GM18520 (cell line): Measurements from ENCODE around the gene CD74.

Experiments used
- ATAC-seq: cut with Tn5 transposase; IDR thresholded peaks from one replicate; pipeline ENCODE4 v1.9.1; 2021; ENCODE audit not compliant: unreplicated experiment

CD74 gene

DNA sequence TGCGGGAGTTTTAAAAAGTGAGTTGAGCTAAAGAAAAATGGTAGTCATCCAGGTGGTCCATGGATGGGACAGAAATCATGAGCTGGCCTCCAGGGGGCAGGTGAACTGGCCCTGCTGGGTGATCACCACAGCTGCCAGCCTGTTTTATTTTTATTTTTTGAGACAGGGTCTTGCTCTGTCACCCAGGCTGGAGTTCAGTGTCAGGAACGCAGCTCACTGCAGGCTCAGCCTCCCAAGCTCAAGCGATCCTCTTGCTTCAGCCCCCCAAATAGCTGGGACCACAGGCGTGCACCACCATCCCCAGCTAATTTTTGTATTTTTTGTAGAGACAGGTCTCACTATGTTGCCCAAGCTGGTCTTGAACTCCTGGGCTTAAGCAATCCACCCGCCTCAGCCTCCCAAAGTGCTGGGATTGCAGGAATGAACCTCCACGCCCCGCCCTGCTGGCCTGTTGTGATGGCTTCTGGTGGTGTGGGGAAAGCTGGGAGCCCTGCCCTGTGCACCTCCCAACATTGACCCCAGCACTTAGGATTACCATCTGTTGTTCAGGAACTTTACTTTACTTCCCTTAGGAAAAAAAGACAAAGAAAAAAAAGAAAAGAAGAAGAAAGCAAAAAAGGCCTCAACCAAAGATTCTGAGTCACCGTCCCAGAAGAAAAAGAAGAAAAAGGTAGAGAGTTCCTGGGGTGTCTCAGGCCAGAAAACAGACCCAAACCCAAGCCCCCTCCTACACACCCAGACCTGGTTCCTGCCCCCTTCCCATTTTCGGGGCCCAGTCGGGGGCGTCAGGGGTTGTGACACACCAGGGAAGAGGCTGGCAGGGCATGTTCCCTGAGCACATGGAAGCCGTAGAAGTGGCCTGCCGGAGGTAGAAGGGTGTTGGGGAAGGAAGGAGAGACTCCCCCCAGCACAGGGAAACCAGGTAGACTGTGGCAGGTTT lies 14.7 kb downstream of the CD74 start:
- no peak for ATAC-seq

DNA sequence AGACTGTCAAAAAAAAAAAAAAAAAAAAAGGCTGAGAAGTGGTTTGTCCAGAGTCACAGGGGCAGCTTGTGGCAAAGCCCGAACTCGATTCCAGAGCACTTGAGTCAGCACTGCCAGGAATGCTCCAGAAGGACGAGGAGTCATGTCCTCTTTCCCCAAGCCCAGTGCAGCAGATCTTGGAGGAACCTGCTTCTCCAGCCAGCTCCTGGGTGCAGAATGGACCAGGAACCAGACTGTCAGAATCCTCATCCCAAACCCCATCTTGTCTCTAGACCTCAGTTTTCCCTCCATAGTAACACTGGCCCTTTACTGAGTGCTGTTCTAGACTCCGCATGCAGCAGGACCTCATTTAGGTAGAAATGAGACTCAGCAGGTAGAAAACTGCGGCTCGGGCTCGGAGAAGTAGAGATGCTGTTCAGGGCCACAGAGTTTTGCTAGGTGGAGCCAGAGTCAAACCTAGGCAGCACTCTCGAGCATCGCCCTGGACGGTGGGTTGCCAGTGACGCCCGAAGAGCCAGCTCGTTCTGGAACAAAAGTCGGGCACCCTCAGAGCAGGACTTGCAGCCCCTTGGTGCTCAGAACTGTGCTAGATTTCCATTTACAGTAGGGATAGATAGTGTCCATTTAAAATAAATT lies 15.4 kb downstream of the CD74 start:
- no peak for ATAC-seq

DNA sequence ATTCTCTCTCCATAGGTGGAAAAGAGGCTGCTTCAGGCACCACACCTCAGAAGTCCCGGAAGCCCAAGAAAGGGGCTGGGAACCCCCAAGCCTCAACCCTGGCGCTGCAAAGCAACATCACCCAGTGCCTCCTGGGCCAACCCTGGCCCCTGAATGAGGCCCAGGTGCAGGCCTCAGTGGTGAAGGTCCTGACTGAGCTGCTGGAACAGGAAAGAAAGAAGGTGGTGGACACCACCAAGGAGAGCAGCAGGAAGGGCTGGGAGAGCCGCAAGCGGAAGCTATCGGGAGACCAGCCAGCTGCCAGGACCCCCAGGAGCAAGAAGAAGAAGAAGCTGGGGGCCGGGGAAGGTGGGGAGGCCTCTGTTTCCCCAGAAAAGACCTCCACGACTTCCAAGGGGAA lies 16.4 kb downstream of the CD74 start:
- no peak for ATAC-seq

DNA sequence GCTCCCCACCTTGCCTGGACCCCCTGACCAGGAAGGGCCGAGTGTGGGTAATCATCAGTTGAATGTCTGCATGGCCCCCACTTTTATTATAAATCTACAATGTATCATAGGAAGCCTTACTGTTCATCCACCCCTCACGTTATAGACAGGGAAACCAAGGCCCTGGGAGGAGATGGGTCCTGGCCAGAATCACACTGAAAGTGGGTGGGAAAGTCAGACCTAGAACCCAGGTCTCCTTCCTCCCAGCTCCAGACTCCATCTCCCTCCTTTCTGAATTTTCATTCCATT lies 17.1 kb downstream of the CD74 start:
- ATAC-seq: no peak

DNA sequence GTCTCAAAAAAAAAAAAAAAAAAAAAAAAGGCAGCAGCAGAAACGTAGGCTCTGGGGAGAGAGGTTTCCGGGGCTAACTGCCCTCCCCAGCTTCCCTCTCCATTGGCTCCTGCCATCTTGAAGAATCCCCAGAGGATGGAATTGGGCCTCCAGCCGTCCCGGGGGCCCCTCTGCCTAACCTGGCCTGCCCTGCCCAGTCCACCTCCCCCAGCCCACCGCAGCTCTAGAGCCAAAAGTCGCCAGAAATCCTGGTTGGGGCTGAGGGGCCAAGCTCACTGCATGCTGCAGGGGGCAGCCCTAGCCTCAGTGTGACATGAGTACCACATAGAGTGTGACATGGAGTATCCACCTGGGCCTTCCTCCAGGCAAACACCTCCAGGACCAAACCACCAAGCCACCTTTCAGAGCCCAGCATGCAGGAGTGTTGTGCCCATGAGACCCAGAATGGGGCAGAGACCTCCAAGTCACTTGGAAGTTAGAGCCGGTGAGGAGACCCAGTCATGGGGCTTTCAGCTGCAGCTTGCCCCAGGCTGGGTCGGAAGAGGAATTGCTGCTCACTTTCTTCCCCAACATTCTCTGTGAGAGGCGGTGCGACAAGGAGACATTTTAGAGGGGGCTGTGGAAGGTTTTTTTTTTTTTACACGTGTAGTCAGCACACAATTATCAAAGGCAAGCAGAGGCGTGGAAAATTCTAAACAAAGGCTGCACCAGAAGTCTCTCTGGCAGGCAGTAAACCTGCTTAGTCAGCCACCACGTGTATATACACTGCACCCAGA lies 17.6 kb downstream of the CD74 start:
- ATAC-seq: no peak

DNA sequence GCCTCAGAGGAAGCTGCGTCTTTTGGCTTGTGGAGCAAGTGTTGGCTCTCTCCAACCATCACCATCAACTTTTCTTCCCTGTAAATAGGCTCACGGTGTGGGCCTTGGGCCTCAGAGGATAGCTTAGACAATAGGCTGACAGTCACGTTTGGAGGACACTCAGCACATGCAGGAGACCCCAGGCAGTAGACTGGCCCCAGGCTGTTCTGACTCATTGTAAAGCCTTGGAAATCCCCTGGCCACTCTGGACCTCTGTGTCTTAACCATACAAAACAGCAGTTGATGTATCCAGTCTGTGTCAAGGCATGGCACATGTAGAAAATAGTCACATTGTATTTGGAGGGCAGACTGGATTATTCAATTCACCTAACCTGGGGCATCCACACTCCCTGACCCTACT lies 18.6 kb downstream of the CD74 start:
- peak; percentile 59 for ATAC-seq

DNA sequence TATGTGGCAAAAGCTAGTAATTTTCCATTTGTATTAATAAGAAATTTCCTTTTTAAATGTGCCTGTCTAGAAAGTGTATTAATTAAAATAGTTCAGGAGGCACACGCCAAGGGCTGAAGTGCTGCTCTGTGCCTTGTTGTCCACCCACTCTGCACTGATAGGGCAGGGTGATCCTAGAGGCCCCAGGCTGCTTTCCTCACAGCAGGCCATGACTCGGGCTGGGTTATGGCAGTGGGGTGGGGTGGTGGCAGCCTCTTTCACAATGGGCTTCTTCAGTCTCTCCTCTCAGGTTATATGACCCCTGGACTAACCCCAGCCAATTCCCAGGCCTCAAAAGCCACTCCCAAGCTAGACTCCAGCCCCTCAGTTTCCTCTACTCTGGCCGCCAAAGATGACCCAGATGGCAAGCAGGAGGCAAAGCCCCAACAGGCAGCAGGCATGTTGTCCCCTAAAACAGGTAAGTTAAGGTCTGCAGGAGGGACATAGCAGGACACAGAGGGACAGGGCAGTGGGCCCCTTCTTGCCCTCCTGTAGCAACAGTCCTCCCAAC lies 19.5 kb downstream of the CD74 start:
- ATAC-seq: no peak

DNA sequence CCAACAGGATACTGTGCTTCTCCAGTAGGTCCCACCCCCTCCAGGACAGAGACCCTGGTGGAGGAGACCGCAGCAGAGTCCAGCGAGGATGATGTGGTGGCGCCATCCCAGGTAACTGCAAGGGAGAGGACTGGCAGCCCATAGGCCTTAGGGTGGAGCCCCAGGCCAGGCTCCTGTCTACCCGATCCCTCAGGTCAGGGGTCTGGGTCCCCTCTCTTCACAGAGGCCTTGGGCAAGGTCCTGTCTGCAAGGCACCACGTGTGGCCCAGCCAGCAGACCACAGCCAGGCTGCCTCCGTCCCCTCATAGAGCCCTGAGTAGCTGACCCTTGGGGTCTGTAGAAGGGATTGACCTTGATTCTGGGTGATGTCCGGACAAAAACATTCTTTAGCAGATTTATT lies 20.0 kb downstream of the CD74 start:
- ATAC-seq: no peak

DNA sequence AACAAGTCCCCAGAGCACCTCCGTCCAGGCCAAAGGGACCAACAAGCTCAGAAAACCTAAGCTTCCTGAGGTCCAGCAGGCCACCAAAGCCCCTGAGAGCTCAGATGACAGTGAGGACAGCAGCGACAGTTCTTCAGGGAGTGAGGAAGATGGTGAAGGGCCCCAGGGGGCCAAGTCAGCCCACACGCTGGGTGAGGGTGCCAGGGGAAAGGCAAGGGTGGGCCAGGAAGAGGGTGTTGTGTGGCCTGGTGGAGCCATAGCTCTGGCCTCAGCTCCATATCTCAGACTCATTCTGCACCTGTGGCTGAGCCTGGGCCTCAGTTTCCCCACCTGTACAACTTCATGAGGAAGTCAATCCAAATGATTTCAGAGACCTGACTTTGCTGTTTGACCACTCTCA lies 20.7 kb downstream of the CD74 start:
- ATAC-seq: no peak

DNA sequence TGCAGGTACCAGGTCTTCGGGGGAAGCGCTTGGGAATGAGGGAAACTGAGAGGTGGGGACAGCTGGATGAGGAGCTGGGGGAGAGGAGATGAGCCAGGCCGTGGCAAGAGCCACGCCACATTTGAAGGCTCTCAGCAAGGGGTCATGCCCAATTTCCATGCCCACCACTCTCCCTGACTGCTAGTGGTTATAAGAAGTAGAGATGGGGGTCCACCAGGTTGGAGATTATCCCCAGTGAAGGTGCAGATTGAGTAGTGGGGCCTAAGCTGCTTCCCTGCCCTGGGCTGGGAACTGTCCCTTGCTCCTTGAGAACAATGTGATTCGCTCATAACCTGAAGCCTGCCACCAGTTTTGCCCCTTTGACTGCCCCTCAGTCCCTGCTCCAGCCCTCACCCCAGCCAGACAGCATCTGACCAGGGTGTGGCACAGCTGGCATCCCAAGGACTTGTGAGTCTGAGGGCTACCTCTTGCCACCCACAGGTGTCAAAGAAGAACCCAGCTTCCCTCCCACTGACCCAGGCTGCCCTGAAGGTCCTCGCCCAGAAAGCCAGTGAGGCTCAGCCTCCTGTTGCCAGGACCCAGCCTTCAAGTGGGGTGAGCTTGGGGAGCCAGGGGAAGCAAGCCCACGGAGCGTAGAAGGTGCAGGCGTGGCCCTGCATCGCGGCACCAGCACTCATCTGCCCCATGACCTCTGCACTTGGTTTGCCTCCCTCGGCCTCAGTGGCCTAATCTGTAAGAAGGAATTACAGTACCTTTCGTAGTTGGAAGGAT lies 21.5 kb downstream of the CD74 start:
- ATAC-seq: no peak

DNA sequence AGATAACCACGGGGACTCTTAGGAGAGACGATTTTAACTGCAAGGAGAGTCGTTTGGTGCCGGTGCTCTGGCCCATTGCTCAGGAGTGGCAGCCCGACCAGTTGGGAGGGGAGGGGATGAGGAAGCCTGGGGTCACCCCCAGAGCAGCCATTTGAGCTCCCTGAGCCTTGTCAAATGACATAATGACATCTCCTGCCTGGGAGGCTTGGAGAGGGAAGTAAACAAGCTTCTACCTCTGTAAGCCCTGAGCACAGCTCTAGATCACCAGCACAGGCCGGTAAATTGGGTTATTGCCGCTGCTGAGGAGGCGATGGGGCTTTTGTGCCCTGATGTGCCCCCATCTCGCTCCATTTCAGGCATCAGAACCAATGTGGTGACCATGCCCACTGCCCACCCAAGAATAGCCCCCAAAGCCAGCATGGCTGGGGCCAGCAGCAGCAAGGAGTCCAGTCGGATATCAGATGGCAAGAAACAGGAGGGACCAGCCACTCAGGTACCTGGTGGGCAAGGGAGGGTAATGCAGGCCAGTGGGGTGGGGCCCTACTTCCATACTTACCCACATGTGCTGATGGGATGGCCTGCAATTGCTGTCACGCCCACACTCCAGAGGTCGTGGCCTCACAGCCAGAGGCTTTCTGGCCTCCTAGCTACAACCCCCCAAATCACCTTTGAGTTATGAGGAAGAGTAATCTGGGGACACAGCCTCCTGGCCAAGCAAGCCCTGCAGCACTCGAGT lies 23.0 kb downstream of the CD74 start:
- no peak for ATAC-seq

DNA sequence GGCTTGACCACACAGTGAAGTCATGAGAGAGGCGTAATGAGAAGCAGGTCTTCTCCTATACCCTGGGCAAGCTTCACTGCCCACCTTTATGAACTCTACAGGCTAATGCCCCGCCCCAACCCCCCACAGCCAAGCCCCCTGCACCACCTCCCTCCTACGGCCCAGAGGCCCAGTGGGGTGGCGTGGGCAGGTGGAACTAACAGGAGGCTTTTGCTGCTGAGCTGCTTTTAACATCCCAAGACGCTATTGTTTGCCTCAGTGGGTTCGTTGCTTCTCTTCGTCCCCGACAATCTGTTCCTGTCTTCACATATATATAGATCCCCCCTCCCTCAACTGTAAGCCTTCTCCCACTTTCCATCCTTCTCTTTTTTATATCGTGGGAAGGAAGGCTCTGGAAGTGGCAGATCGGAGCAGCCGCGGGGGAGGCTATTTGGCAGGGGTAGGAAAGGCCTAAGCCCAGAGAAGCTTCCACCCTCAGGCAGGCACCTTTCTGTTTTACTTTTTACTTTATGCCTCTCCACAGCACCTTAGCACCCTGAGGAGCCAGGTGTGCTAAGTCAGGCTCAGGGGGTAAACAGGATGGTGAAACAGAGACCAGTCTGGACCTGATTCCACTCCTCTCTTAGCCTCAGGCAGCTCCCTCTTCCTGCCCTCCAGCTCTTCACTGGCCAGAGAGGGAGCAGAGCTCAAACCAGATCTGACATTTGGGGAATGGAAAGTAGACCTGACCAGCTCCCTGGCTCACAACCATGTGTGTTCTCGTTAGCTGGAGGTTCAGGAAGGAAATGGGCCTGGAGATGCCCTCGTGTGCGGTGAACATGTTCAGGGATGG lies 26.5 kb downstream of the CD74 start:
- ATAC-seq: no peak

DNA sequence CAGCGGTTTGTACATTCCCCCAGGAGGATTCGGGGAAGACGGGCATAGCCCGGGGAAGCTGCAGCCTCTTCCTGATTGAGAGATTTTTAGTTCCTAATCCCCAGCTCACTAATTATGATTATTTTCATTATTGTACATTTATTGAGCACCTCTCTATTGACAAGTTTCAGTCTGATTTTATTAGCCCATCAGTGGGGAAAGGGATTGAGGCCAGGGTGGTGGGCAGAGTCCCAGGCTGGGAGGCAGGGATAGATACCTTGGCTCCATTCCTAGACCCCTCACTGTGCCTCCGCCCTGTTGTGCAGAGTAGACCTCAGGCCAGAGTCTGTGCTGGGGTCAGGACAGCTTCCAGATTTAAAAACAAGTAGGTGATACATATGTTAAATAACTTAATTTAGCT lies 28.0 kb downstream of the CD74 start:
- ATAC-seq: no peak

DNA sequence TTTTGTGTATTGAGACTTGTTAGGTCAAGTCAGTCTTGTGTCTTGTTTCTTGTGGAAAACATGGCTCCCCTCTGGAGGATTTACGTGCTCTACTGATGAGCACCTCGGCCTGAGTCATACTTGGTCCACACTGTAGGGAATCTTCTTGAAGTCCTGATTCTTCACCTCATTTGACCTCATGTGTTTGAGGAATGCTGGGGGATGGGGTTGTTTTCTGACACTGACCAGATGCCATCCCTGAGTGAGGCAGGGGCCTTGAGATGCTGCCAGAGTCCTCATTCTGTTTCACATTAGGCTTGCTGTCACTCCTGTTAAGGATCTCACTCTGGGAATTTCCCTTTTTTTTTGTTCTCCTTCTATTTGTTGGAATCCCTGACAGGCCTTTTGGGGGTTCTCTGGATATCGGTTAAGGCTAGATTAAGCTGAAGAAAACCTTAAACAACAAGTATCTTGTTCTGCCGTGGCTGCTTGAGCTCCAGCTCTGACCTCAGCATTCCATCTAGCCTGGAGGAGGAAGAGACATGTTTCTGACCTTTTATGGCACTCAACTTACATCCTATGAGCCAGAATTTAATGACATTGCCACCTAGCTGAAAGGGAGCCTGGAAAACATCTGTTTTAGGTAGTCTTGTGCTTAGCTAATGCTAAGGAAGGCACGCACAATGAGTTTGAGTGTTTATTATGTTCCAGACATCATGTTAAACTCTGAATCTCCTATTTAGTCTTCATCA lies 34.6 kb downstream of the CD74 start:
- no peak for ATAC-seq

DNA sequence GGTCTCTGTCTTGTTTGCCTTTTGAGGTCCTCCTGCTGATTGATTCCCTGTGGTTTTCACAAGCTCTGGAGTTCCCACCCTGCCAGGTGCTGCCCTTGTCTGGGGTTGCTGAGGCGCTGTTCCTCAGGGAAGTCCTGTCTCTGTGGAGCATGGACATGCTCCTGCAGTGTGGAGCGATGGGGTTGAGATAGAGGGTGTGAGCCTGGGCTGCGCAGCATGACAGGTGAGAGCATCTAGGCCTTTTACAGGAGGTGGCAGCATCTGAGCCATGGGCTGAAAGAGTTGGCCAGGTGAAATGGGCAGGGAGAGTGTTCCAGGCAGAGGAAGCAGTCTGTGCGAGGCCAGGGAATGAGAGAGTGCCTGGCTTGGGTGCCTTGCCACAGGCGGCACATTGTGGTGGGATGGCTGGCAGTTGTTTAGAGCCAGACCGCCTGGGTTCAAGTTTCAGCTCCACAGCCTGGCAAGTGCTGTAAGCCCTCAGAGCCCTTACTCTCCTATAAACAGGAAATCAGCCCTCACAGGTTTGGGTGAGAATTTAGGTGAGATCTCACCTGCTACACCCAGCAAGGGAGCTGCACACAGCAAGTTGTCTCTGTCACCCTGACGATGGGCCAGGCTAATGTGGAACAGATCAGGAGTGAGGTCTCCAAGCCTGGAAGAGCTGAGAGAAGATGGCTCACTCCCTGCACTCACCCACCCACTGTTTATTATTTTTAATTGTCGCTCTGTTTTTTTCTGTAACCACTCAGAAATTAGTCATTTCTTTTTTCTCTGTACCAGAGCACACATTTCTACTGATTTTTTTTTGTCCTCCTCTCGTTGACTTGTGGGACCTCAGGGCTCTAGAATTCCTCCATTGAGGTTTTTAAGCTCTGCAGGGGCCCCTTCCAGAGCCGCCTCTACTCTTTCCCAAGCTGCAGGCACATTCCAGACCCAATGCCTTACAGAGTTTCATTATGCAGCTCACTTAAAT lies 35.6 kb downstream of the CD74 start:
- ATAC-seq: no peak

DNA sequence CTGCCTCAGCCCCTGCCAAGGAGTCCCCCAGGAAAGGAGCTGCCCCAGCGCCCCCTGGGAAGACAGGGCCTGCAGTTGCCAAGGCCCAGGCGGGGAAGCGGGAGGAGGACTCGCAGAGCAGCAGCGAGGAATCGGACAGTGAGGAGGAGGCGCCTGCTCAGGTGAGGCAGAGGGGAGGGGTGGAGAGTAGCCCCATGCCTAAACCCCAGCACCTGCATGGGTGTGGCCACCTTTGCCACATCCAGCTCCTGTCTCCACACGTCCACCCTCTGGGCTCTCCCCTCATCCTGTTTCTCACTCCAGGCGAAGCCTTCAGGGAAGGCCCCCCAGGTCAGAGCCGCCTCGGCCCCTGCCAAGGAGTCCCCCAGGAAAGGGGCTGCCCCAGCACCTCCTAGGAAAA lies 38.1 kb downstream of the CD74 start:
- no peak for ATAC-seq

DNA sequence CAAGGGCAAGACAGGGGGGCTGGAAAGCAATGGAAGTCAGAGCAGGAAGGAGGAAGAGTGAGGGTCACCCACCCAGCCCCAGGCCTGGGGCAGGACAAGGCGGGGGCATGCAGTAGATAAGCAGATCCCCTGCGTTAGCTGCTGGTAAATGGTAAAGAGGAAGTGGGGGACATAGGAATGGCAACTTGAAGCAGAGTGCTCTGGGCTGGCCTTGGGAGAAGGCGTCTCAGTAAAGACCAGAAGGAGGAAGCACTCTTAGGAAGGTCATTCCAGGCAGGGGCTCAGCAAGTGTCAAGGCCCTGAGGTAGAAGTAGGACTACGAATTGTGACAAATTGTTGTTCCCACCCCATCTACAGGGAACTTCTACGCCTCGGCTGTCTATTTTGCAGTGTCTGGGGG lies 40.1 kb downstream of the CD74 start:
- ATAC-seq: no peak

DNA sequence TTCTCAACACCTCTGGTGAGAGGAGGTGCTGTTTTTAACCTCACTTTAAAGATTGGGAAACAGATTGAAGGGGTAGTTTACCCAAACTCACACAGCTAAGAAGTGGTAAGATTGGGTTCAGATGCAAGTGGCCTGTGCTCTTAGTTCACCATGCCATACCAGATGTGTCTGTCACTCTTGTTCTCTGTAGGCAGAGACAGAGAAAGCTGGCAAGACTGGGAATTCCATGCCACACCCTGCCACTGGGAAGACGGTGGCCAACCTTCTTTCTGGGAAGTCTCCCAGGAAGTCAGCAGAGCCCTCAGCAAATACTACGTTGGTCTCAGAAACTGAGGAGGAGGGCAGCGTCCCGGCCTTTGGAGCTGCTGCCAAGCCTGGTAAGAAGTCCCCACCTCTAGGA lies 44.2 kb downstream of the CD74 start:
- no peak for ATAC-seq
